A549 (cell line): ENCODE results near the gene RGL4. TPM values are rescaled to one million over a fixed set of nuclear protein-coding genes. Genes with fewer than 3 reads are reported as not detected.

Experiments used
- ATAC-seq, 2 experiments: fragments of 200-7000 bp in 1 of 2; fragments of >200 bp in 1 of 2; cut with Nextera tagmentation in 1 of 2; cut with Tn5 transposase in 1 of 2; 3 replicates each; pipeline versions ENCODE4 v1.8.0 to v1.9.1; 2018 to 2020; ENCODE audit warnings: mild to moderate bottlenecking in 1 of 2, moderate library complexity in 1 of 2
- CTCF ChIA-PET: fragments of 300-600 bp; sonication (Branson Sonifier 250); formaldehyde crosslinking; extraction: SDS; loops from one replicate; lab custom pipeline; 2021; ENCODE audit warnings: antibody characterized with exemption, inconsistent platforms; lab: Yijun Ruan, JAX
- POLR2A ChIA-PET: fragments of 350-600 bp; formaldehyde crosslinking; extraction: SDS; loops from one replicate; lab custom pipeline; 2021; ENCODE audit warnings: antibody characterized with exemption, inconsistent platforms; lab: Yijun Ruan, JAX
- DNase-seq, 2 experiments: peaks; one replicate each; pipeline versions ENCODE4 v3.0.0 to v3.0.0-alpha.2; 2011 to 2016; ENCODE audit warnings: low read depth in 1 of 2, low spot score in 1 of 2
- FAIRE-seq: peaks from 2 replicates; lab custom pipeline; 2011; peaks lifted over from hg19 to GRCh38; lab: Jason Lieb, UNC
- H3K27ac ChIP-seq, 2 experiments: fragments of >200 bp; sonication (Bioruptor Twin); formaldehyde crosslinking; 3 replicates each; pipeline ENCODE4 v1.5.1; 2016 to 2017
- H3K4me1 ChIP-seq: fragments of >200 bp; sonication (Bioruptor Twin); formaldehyde crosslinking; 3 replicates; pipeline ENCODE4 v1.6.1; 2016
- H3K4me2 ChIP-seq: fragments of >200 bp; sonication (Bioruptor Twin); formaldehyde crosslinking; 3 replicates; pipeline ENCODE4 v1.6.1; 2016
- H3K4me3 ChIP-seq: fragments of >200 bp; sonication (Bioruptor Twin); formaldehyde crosslinking; 3 replicates; pipeline ENCODE4 v1.5.1; 2016
- H3K9me3 ChIP-seq: fragments of >200 bp; sonication (Bioruptor Twin); formaldehyde crosslinking; 3 replicates; pipeline ENCODE4 v1.6.1; 2016
- ATOH8 ChIP-seq: fragments of 250-450 bp; sonication (Bioruptor Pico); IDR thresholded peaks from 2 replicates; pipeline ENCODE4 v1.5.0; 2020; ENCODE audit warnings: low read depth, mild to moderate bottlenecking, moderate library complexity
- BCL3 ChIP-seq: fragments of >200 bp; sonication (Bioruptor Twin); formaldehyde crosslinking; IDR thresholded peaks from 3 replicates; pipeline ENCODE4 v1.6.1; 2016
- CBX8 ChIP-seq: fragments of 200-600 bp; sonication (generic); IDR thresholded peaks from 2 replicates; pipeline ENCODE4 v1.6.1; 2016
- CEBPB ChIP-seq, 2 experiments: fragments of >200 bp in 1 of 2; sonication (Bioruptor Twin) in 1 of 2; formaldehyde crosslinking in 1 of 2; IDR thresholded peaks; 2 replicates each; pipeline ENCODE4 v1.6.1; 2012 to 2016
- CHD2 ChIP-seq: fragments of 150-350 bp; IDR thresholded peaks from 2 replicates; pipeline ENCODE4 v1.6.1; 2014; ENCODE audit warnings: low read length; ENCODE audit not compliant: partially characterized antibody
- EHF ChIP-seq: fragments of 250-450 bp; sonication (Bioruptor Pico); IDR thresholded peaks from 2 replicates; pipeline ENCODE4 v1.5.0; 2020; ENCODE audit warnings: mild to moderate bottlenecking
- EHMT2 ChIP-seq: fragments of 200-600 bp; sonication (generic); IDR thresholded peaks from 2 replicates; pipeline ENCODE4 v1.6.1; 2016; ENCODE audit warnings: antibody characterized with exemption, low read depth, mild to moderate bottlenecking, moderate library complexity
- ESRRA ChIP-seq: fragments of 150-350 bp; IDR thresholded peaks from 2 replicates; pipeline ENCODE4 v1.6.1; 2014; ENCODE audit warnings: mild to moderate bottlenecking, low read length, borderline replicate concordance
- HES2 ChIP-seq: fragments of >200 bp; sonication (Bioruptor Twin); formaldehyde crosslinking; IDR thresholded peaks from 2 replicates; pipeline ENCODE4 v1.6.1; 2016
- HEYL ChIP-seq: fragments of 250-450 bp; sonication (Bioruptor Pico); IDR thresholded peaks from 2 replicates; pipeline ENCODE4 v1.8.0; 2021; ENCODE audit warnings: mild to moderate bottlenecking, moderate library complexity
- HOXA7 ChIP-seq: fragments of 250-450 bp; sonication (Bioruptor Pico); IDR thresholded peaks from 2 replicates; pipeline ENCODE4 v1.5.0; 2020; ENCODE audit warnings: mild to moderate bottlenecking, moderate library complexity
- HOXB5 ChIP-seq: fragments of 250-450 bp; sonication (Bioruptor Pico); IDR thresholded peaks from 2 replicates; pipeline ENCODE4 v1.5.0; 2020; ENCODE audit warnings: mild to moderate bottlenecking, moderate library complexity
- JUN ChIP-seq, 2 experiments: fragments of >200 bp; sonication (Bioruptor Twin); formaldehyde crosslinking; IDR thresholded peaks; 2 replicates in 1 of 2; 3 replicates in 1 of 2; pipeline ENCODE4 v1.6.1; 2016 to 2017
- JUNB ChIP-seq: fragments of >200 bp; sonication (Bioruptor Twin); formaldehyde crosslinking; IDR thresholded peaks from 2 replicates; pipeline ENCODE4 v1.6.1; 2016
- MAX ChIP-seq: IDR thresholded peaks from 2 replicates; pipeline ENCODE4 v1.6.1; 2012
- MAZ ChIP-seq: fragments of 150-350 bp; IDR thresholded peaks from 2 replicates; pipeline ENCODE4 v1.6.1; 2014; ENCODE audit warnings: antibody characterized with exemption, low read depth, low read length, borderline replicate concordance
- MYC ChIP-seq: IDR thresholded peaks from 2 replicates; pipeline ENCODE4 v1.6.1; 2012; ENCODE audit warnings: mild to moderate bottlenecking, inconsistent platforms, low read length, improper control_type of control experiment, borderline replicate concordance
- NFE2L2 ChIP-seq: fragments of 150-350 bp; conservative IDR thresholded peaks from 2 replicates; pipeline ENCODE4 v1.6.1; 2014; ENCODE audit warnings: low read length
- NR3C1 ChIP-seq: fragments of >200 bp; sonication (Bioruptor Twin); formaldehyde crosslinking; IDR thresholded peaks from 3 replicates; pipeline ENCODE4 v1.6.1; 2017
- RARB ChIP-seq: fragments of 250-450 bp; sonication (Bioruptor Pico); IDR thresholded peaks from 2 replicates; pipeline ENCODE4 v1.8.0; 2021; ENCODE audit warnings: mild to moderate bottlenecking, moderate library complexity
- RCOR1 ChIP-seq: fragments of 150-350 bp; IDR thresholded peaks from 2 replicates; pipeline ENCODE4 v1.6.1; 2014; ENCODE audit warnings: antibody characterized with exemption, low read length, low read depth
- RFX5 ChIP-seq: fragments of 450-650 bp; IDR thresholded peaks from 2 replicates; pipeline ENCODE4 v1.7.1; 2014; ENCODE audit warnings: antibody characterized with exemption, mild to moderate bottlenecking, moderate library complexity
- SREBF2 ChIP-seq: fragments of 450-650 bp; IDR thresholded peaks from 2 replicates; pipeline ENCODE4 v1.6.1; 2014; ENCODE audit warnings: mild to moderate bottlenecking, moderate library complexity
- ZSCAN20 ChIP-seq: fragments of 250-450 bp; sonication (Bioruptor Pico); IDR thresholded peaks from 2 replicates; pipeline ENCODE4 v1.8.0; 2022; ENCODE audit warnings: mild to moderate bottlenecking, moderate library complexity
- WGBS: methylation state at CpG from one replicate; pipeline ENCODE4 v1.1.6; 2017; ENCODE audit errors: missing lambda C conversion rate; 5-methylcytosine and 5-hydroxymethylcytosine counted together
- polyA plus RNA-seq, 4 experiments: library from polyadenylated mRNA; depleted of rRNA in 3 of 4; stranded (reverse); fragments of >200 nt; fragmentation: RNase III in 1 of 4; extraction: RNeasy Plus Mini Kit Qiagen cat#74134 plus additional on column Dnase treatment in 1 of 4; gene quantifications; 2 replicates in 3 of 4; 3 replicates in 1 of 4; pipeline ENCODE4 v1.2.3, GENCODE V29; 2011 to 2017

RGL4 gene
- polyA plus RNA-seq, 2 of the 4 experiments (the other 2 are of a cell fraction), result not detected

GRCh38 chr22:23688121-23688520 is 2.7 kb upstream of the RGL4 start (continued):
- TF ChIP-seq HOXB5, result no peak

- Histone ChIP-seq H3K27ac (no peak overlapping the region), H3K9me3 (no peaks in the 10 kb centered on the region), H3K4me3 (no peak overlapping the region), H3K4me2 (no peak overlapping the region), H3K4me1 (no peaks in the 10 kb centered on the region)
- FAIRE-seq (no peak), DNase-seq (no peak), ATAC-seq (no peak)
- TF ChIP-seq JUN (IDR thresholded peaks at IDR 0.05), result no peak
- TF ChIP-seq MYC, result no peak
- no peak for TF ChIP-seq ATOH8 (CRISPR knock-in tag)
- TF ChIP-seq RCOR1, result no peak
- no peak for TF ChIP-seq HOXB5
- TF ChIP-seq RARB, result no peak
- no peak for TF ChIP-seq CEBPB (IDR thresholded peaks at IDR 0.05)
- no peak for TF ChIP-seq HOXA7
- TF ChIP-seq CHD2, result no peak
- no peak for TF ChIP-seq MAZ
- no peak for TF ChIP-seq NFE2L2
- TF ChIP-seq HEYL (CRISPR knock-in tag), result no peak
- TF ChIP-seq JUNB, result no peak
- TF ChIP-seq RFX5, result no peak
- TF ChIP-seq NR3C1, result no peak
- no peak for TF ChIP-seq EHMT2
- TF ChIP-seq BCL3, result no peak
- TF ChIP-seq HES2, result no peak
- no peak for TF ChIP-seq SREBF2
- POLR2A ChIA-PET, result interaction anchor here (0.6 kb wide), 1 partner anchor 56 kb away, joined by 6 read pairs; no protein-coding TSS in a partner anchor
- CTCF ChIA-PET, result no interaction called here
- 82% methylated on average over 3 of the region's 9 CpGs for WGBS
Observed at GRCh38 chr22:23688571-23688970, 2.2 kb upstream of the RGL4 start.

- FAIRE-seq (no peak), ATAC-seq (no peak), DNase-seq (no peak)
- TF ChIP-seq EHF (no peak), EHMT2 (no peak), ATOH8 (CRISPR knock-in tag) (no peak), CBX8 (no peak), MAZ (no peak), ESRRA (no peak), HOXB5 (no peak), ZSCAN20 (CRISPR knock-in tag) (no peak), MAX (no peak)
- no peak overlapping the region for H3K27ac ChIP-seq
- H3K4me2 ChIP-seq, result no peak overlapping the region
- no peaks in the 10 kb centered on the region for H3K9me3 ChIP-seq
- H3K4me3 ChIP-seq, result no peak overlapping the region
- ChIA-PET CTCF (no interaction called here), POLR2A (no interaction called here)
- no peaks in the 10 kb centered on the region for H3K4me1 ChIP-seq
- 90% methylated on average over 4 of the region's 7 CpGs for WGBS
Observed at GRCh38 chr22:23689414-23689813, 1.4 kb upstream of the RGL4 start.
